B cell (primary cell): ENCODE data around the gene CDYL2.
"Not testable (repeated sequence)": the region's sequence is repeated elsewhere in the genome, so short reads cannot be mapped to it uniquely, and the experiment has no call there.

Experiments
- CTCF ChIP-seq: fragments of 200-600 bp; IDR thresholded peaks from one replicate; pipeline ENCODE4 v1.8.0; 2022; ENCODE audit warnings: antibody characterized with exemption, mild to moderate bottlenecking
- EZH2 ChIP-seq: IDR thresholded peaks from 2 replicates; pipeline ENCODE4 v1.6.1; 2012; ENCODE audit warnings: borderline replicate concordance, low read depth, mild to moderate bottlenecking, moderate library complexity, low read length; ENCODE audit not compliant: insufficient read depth, poor library complexity, severe bottlenecking

- not testable (repeated sequence) for TF ChIP-seq CTCF, EZH2
These were observed 17.8 kb downstream of the CDYL2 start for GRCh38 chr16:80786561-80786960.
